Stimulated activated CD4-positive, alpha-beta T cell treated with anti-CD3 and anti-CD28 coated beads, Interleukin-1b, Interleukin-23, amount 100 ng/mL, for 1 hour (primary cell): Measurements from ENCODE around the gene DUOX1.

ENCODE experiments used
- DNase-seq, 2 donors: peaks; one replicate each; pipeline ENCODE4 v3.0.0-alpha.2; 2020; ENCODE audit warnings: low read depth in 2 of 2

DUOX1 gene

DNA sequence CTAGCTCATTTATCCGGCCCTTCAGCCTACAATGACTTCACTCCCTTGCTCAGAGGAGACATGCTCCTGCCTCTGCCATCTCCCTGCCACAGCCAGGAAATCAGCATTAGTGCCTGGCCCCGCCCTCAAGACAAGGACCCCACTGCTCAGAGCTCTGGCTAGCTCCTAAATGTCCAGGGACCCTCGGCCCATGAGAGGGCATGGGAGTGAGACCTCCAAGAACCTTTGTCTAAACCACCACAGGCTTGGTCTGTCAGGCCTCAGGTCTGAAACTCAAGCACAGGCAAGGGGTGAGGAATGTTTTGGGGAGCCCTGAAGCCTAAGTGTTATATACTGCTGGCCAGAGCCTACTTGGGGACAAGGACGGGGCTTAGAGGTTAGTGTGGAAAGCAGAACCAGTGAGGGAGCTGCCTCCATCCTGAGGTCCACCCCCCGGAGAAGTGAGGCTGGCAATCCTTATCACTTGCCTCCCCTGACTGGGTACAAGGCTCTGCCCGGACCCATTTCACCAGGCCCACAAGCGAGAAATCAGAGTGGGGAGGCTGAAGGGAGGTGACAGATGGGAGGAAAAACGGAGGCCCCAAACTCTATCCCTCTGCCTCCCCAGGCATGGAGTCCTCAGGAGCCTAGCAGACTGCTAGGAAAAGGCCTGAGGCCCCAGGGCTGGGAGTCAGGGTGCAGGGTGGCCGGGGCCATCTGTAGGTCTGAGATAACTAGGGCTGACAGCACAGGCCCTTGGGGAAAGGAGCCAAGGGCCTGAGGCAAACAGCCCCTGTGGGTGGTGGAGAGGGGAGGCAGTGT, 39.2 kb downstream of the DUOX1 start:
- no peak for DNase-seq

DNA sequence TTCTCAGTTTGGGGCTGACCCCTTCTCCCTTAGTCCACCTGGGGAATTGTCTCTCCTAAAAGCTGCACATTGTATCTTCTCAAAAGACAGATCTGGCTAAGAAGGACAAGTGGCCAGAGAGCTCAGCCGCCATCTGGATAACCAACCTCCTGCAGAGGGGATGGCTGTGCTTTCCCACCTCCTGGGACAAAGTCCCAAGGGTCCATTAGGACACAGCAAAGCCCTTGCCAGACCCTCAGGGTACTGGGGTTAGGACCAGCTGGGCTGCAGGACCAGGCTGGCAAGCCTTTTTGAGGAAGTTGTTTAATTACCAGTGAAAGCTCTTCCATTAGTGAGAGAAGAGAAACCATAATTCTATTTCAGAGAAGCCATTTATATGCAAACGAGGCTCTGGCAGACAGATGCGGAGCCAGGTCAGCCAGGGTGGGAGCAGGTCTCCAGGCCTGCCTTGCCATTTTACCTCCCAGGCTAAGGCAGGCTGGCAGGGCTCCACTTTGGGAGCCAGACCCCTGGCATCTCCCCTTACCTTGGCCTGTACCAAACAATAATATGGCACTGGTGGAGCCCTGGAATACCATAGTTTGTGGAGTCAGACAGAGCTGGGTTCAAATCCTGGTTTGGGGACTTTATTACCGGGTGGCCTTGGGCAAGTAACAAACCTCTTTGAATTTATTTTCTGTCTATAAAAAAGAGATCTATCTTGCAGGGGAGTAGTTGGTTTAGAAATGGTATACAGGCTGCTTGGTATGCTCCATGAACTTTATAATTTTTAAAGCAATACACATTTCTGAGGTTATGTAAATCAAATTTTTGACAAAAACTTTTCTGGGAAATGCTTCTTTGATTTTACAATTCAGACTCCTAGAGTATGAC, 40.0 kb downstream of the DUOX1 start:
- no peak for DNase-seq

DNA sequence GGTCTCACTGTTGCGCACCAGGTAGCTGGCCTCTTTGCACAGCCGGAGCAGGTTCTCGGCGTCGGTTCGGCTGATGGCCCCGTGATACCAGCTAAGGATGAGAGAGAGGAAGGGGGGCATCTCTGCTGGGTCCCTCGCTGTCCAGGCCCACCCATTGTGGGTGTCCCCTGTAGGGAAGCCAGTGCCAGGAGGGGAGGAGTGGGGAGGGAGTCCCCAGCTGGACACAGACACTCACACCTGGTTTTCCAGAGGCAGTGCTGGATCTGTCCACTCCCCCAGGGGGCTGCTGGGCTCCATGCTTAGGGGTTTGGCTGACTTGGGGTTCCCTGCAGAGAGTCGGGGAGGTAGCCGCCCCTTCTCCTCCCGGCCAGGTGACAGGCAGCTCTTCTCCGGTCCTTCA, 42.1 kb downstream of the DUOX1 start:
- no peak for DNase-seq

DNA sequence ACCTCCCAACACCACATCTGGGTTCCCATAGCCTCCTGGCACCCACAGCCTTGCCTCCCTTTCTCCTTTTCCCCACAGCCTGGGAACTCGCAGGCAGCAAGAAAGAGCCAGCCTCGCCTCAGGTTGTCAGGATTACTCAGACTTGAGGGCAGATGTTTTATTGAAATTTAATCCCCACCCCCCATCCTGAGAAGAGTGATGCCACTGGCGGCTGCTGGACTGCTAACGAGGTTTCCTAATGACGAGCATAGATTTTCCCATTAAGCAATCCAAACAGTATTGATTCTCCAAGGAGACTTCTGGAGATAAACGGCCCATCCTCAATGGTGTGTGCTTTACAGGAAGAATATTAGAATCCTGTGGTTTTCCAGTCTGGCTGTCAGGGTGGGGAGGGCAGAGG, 44.3 kb downstream of the DUOX1 start:
- DNase-seq: no peak

GRCh38 chr15:45174577-45174976, 44.8 kb downstream of the DUOX1 start:
- DNase-seq: no peak

GRCh38 chr15:45177285-45177684, 47.5 kb downstream of the DUOX1 start:
- DNase-seq: no peak

DNA sequence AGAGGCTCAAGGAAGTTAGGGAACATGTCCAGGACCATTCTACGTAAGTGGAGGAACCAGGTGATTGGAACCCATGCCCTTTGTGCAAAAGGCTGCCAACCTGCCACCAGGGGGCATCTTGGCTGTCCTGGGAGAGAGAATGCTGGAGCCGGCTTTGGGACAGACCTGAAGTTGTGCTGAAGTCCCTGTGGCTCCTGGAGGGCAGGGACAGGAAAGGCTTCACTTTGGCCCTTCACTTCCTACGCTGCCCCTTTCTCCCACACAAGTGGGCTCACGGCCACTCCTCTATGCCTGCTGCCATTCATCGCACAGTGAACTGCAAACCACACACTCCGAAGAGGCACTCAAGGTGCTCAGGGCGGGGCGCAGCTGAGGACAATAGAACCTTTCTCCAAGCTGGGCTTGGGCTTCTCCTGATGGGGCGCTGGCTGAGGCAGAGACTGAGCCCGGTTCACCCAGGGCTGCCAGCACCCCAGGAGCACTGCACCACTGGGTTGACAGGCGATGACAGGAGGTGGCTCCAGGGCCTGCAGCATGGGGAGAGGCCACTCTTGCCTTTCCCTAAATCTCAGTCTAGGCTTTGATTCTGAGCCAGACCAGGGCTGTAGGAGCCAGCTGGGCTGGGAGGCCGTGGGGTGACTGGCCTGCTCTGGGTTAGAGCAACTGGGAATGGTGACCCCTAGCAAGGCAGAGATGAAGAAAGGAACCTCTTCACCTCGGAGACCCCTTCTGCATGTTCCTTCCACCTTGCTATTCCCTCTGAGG, 49.6 kb downstream of the DUOX1 start:
- DNase-seq: peak in 1 of 2 donors; percentile 32

- DNase-seq: no peak
Measured at GRCh38 chr15:45180201-45180600, 50.4 kb downstream of the DUOX1 start.

DNA sequence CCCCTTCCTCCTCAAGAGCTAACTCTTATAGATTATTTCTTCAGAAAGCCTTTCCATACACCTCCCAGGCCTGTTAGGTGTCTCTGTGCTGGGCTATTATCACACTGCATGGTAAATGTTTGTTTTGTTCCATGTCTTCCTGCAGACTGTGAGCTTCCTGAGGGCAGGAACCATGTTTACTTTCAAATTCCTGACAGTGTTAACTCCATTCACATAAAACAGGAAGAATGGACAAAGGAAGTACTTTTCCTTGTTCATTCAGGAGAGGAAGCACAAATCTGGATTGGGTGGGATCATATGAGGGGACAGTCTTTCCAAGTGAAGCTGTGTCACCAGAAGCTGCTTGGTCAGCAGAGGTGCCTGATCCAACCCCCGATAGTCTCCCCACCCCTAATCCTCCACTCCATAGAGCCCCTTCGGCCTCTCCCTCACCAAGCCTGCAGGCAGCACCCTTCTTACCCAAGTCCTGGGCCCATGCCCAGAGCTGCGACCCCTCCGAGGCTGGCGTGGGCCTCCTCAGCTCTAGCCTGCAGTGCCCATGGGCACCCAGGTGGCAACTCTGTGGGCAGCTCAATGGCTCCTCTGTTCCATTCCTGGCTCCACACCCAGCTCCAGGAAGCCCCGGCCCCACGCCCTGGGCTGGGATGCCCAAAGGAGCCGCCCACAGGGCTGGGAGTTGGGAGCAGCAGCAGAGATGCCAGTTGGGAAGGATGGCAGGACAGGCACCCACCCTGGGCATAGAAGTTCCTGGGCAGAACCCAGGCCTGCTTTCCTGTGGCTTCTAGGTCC, 51.0 kb downstream of the DUOX1 start:
- no peak for DNase-seq

DNA sequence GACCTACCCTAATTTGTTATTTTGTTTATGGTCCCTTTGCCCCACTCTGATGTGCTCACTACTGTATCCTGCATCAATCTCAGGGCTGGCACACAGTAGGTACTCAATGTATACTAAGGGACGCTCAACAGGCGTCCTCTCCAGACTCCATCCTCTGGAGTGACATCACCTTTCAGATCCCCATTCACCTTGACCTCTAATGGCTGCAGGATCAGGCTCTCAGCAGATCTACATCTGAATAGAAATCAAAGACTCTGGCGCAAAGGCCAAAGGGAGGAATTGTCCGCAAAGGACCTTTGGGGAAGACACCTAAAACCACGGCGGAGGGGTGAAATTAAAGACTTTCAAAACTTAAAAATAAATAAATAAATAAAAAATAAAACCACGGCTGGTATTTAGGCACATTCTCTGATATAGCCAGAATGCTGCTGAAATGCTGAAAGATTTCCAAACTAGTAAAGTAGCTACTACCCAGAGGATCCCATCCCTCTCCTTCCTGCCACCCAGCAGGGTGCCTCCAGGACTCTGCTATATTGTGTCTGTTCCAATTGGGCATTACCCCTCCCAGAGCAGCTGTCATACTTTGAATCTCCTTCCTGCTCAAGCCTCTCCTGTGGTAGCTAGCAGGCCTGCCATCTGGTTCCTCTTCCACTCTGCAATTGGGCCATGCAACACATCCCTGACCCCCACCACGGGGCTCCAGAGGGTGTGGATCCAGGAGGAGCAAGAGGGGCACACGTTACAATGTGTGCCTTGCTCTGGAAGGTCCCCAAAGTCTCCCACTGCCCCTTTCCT, 51.9 kb downstream of the DUOX1 start:
- no peak for DNase-seq

DNA sequence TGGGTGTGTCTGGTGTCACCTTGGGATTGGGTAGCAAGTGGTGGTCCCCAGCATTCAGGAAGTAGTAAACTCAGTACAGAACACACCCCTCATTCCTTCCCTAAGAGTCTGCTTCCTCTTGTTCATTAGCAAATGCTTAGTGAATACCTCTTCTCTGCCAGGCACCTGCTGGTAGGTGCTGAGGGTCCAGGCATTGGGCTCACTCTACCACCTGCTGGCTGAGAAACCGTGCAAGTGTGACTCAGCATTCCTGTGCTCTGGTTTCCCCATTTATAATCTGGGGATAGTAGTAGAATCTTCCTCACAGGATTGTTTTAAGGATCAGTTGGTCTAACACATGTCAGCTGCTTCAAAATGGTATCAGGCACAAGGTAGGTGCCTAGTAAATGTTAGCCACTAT, 53.2 kb downstream of the DUOX1 start:
- DNase-seq: no peak

DNA sequence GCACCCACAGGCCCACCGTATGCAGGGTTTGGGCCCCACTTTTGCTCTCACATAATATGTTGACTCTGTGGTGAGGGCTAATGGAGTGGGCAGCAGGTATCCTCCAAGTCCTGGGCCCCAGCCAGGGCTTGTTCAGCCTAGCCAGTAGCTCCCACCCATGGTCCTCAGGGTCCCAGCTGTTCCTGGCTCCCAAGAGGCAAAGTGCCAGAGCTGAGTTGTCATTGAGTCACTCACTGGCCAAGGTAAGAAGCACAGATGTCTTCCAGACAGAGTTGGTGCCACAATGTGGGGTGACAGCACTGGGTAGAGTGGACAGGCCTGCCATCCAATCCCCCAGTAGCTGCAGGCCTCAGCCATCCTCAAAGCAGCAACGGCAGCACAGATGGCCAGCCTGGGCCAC, 53.7 kb downstream of the DUOX1 start:
- no peak for DNase-seq

DNA sequence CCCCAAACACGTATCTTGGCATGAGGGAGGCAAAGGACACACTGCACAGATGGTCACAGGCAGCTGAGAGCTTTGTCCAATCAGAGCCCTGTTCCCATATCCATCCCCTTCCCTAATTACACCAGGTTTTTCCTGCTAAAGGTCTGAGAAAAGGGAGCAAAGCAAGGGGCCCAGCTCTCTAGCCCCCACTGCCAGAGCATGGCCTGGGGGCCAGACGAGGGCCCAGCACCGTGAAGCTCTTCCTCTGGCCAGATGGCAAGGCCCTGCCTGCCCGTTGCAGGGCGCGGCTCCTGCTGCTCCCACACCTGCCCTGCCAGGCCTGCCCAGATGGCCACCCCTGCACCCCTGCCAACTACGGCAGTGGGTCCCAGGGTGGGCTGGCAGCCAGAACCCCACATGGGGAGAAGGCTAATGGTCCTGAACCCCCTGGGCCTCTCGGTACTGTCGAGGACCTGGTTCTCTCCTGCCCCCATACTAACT, 54.8 kb downstream of the DUOX1 start:
- no peak for DNase-seq

DNA sequence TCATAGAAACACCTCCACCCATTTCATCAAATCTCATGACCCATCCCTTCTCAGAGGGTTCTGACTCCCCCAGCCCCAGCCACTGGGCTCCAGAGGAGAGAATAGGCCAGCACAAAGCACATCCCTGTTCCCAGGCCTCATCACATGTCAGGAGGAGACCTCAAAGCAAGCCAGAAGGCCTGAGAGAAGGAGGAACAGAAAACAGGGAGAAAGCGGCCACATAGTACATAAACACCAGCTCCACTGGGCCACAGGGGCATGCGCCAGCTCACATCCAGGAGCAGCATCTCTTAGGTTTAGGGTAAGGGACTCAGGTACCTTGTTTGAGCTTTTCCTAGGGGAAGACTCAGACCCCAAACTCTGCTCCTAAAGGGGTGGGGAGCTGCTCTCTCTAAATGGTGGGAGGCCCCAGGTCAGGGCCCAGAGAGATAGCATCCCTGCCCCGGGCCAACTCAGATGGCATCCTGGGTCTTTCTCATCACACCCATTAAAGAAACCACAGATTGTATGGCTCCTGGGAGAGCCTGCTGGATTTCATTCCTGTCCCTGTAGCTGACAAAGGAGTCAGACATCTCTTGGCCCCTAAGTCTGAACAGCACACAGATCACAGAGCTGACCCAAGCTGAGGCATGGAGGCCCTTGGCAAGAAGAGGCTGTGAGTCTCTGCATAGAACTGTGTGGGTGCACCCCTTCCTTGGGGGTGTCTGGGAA, 55.4 kb downstream of the DUOX1 start:
- DNase-seq: no peak

- DNase-seq: no peak
Measured at GRCh38 chr15:45185903-45186770, 56.3 kb downstream of the DUOX1 start.

GRCh38 chr15:45186771-45187577, 57.2 kb downstream of the DUOX1 start:
- DNase-seq: no peak

DNA sequence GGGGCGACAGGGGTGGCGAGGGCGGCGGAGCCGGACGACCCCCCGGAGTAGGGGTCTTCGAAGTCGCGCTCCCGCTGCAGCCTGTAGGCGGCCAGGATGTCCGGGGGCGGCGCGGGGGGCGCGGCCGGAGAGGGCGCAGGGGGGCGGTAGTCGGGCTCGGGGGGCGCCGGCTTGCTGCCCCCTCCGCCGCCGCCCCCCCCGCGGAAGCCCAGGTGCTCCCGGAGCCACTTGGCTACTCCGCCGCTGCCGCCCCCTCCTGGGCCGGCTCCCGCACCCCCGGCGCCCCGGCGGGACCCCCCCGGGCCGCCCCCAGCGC, 57.7 kb downstream of the DUOX1 start:
- DNase-seq: no peak
